ENCODE results near the gene KIAA0753. TPM values are rescaled to one million over a fixed set of nuclear protein-coding genes. Genes with fewer than 3 reads are reported as not detected.

KIAA0753 gene
- total and polyA plus RNA-seq, 2 of the 4 experiments (the other 2 are of a cell fraction), result 10.2 to 17.6 TPM

- H4K20me1 ChIP-seq (ENCODE audit: insufficient read depth, low read length), result no peaks in the 10 kb centered on the region
- ChIA-PET POLR2A (ENCODE audit: unreplicated experiment) (no interaction called here), CTCF (no interaction called here)
- H3K23ac ChIP-seq (ENCODE audit: low read depth, low read length), result no peak overlapping the region
- H2BK5ac ChIP-seq (ENCODE audit: low read depth, low read length, poor library complexity, severe bottlenecking), result no peak overlapping the region
- H3K56ac ChIP-seq (ENCODE audit: extremely low read depth, insufficient read depth, low read length), result no peak overlapping the region
- WGBS, 2 experiments (ENCODE audit: extremely low coverage in 2 of 2, insufficient read length in 1 of 2), result no CpG with 5 or more reads among the region's 9 CpGs
- H3K4me3 ChIP-seq (ENCODE audit: insufficient read depth, low read depth, low read length), result no peak overlapping the region
- no peak overlapping the region for H3K9ac ChIP-seq (ENCODE audit: low read depth, low read length)
- DNase-seq, result no peak
- H3K4ac ChIP-seq (ENCODE audit: low read depth, low read length), result no peak overlapping the region
- in situ Hi-C loops (cut with MboI; ENCODE audit: low sequenced_read_pairs) (no loop called here), intact Hi-C loops (cut with micrococcal nuclease) (no loop called here), dilution Hi-C loops (cut with HindIII; ENCODE audit: low sequenced_read_pairs, unreplicated experiment) (no loop called here)
- ATAC-seq (ENCODE audit: low read depth), result no peak
- no peak overlapping the region for H3K18ac ChIP-seq (ENCODE audit: low read depth, low read length)
- no peak overlapping the region for H3K4me2 ChIP-seq (ENCODE audit: low read depth, low read length)
- no peak overlapping the region for H2AK9ac ChIP-seq (replicated peaks; ENCODE audit: low read depth, low read length, poor library complexity)
- no peaks in the 10 kb centered on the region for H3K9me1 ChIP-seq (ENCODE audit: insufficient read depth, low read length)
- TF ChIP-seq ELK1 (IDR thresholded peaks at IDR 0.05; ENCODE audit: borderline replicate concordance, low read depth, low read length) (no peak), USF2 (IDR thresholded peaks at IDR 0.05; ENCODE audit: low read depth, low read length) (no peak), CTCF (conservative IDR thresholded peaks at IDR 0.05; ENCODE audit: low read depth, low read length) (no peak), NFE2L2 (IDR thresholded peaks at IDR 0.05; ENCODE audit: low read depth, low read length) (no peak), RAD21 (IDR thresholded peaks at IDR 0.05; ENCODE audit: low read length) (no peak), CEBPB (IDR thresholded peaks at IDR 0.05; ENCODE audit: low read depth, low read length) (no peak), POLR2A (IDR thresholded peaks at IDR 0.05; ENCODE audit: low read depth, low read length) (no peak), SMC3 (IDR thresholded peaks at IDR 0.05; ENCODE audit: low read depth, low read length) (no peak), MXI1 (IDR thresholded peaks at IDR 0.05; ENCODE audit: borderline replicate concordance, low read depth, low read length) (no peak), MAZ (IDR thresholded peaks at IDR 0.05; ENCODE audit: borderline replicate concordance, low read depth, low read length) (no peak), FOS (IDR thresholded peaks at IDR 0.05; ENCODE audit: low read depth, low read length) (no peak), CHD1 (IDR thresholded peaks at IDR 0.05; ENCODE audit: low read depth, low read length) (no peak), MAFK (IDR thresholded peaks at IDR 0.05; ENCODE audit: low read depth, low read length) (no peak), BHLHE40 (IDR thresholded peaks at IDR 0.05; ENCODE audit: low read depth, low read length) (no peak), RFX5 (IDR thresholded peaks at IDR 0.05; ENCODE audit: low read depth, low read length) (no peak), RCOR1 (IDR thresholded peaks at IDR 0.05; ENCODE audit: insufficient replicate concordance, low read length) (no peak)
- no peaks in the 10 kb centered on the region for H3K4me1 ChIP-seq (ENCODE audit: control insufficient read depth, insufficient read depth, low read length)
- no peaks in the 10 kb centered on the region for H3K79me1 ChIP-seq (ENCODE audit: low read depth in 1 of 2, low read length in 2 of 2)
- H2AFZ ChIP-seq (replicated peaks; ENCODE audit: low read length, poor library complexity), result no peak overlapping the region
- H4K5ac ChIP-seq (ENCODE audit: low read depth, low read length), result no peak overlapping the region
- H2AK5ac ChIP-seq (ENCODE audit: low read depth, low read length), result no peak overlapping the region
- H3K9me3 ChIP-seq (ENCODE audit: control insufficient read depth, insufficient read depth, low read length), result no peaks in the 10 kb centered on the region
- no peak overlapping the region for H4K91ac ChIP-seq (ENCODE audit: insufficient read depth, low read depth, low read length)
- H3K27ac ChIP-seq (ENCODE audit: insufficient read depth, low read length), result no peak overlapping the region
- no peaks in the 10 kb centered on the region for H3K36me3 ChIP-seq (ENCODE audit: control insufficient read depth, insufficient read depth, low read length)
- no TSS peak for BruUV-seq (replicated peaks)
- no peak overlapping the region for H3K14ac ChIP-seq (replicated peaks; ENCODE audit: low read depth, low read length)
- H2BK15ac ChIP-seq (ENCODE audit: low read depth, low read length), result no peak overlapping the region
- no peak overlapping the region for H4K8ac ChIP-seq (ENCODE audit: low read depth in 2 of 2, low read length in 2 of 2)
- peaks cover 8% of the 10 kb centered on the region for H3K27me3 ChIP-seq (ENCODE audit: control insufficient read depth, insufficient read depth, low read length)
- H2BK20ac ChIP-seq (ENCODE audit: low read depth, low read length), result no peak overlapping the region
- no peak overlapping the region for H2BK120ac ChIP-seq (ENCODE audit: low read depth, low read length)
Observed at GRCh38 chr17:6688944-6689343, 48.4 kb upstream of the KIAA0753 start.
